Activated CD8-positive, alpha-beta T cell treated with anti-CD3 and anti-CD28 coated beads, Interleukin-2, amount 10 ng/mL, durations not matched to agents 7 days and 5 days (primary cell): ENCODE results near the gene THRB. TPM values are rescaled to one million over a fixed set of nuclear protein-coding genes. Genes with fewer than 3 reads are reported as not detected.

Experiments
- ATAC-seq: fragments of 150-1000 bp; cut with Tn5 transposase; one replicate; pipeline ENCODE4 v1.10.0; 2021; ENCODE audit warnings: moderate library complexity
- CTCF ChIA-PET: fragments of 350-600 bp; sonication (Branson Sonifier 250); formaldehyde crosslinking; loops from one replicate; lab custom pipeline; 2021; ENCODE audit warnings: antibody characterized with exemption; lab: Charles Lee
- POLR2A ChIA-PET: fragments of 350-600 bp; sonication (Branson Sonifier 250); formaldehyde crosslinking; loops from one replicate; lab custom pipeline; 2021; ENCODE audit warnings: antibody characterized with exemption; lab: Charles Lee
- DNase-seq: peaks from one replicate; pipeline ENCODE4 v3.0.0-alpha.2; 2020
- H3K27ac Mint-ChIP-seq: one replicate; pipeline ENCODE4 v1.8.0; 2021; ENCODE audit warnings: mild to moderate bottlenecking, mixed read lengths
- H3K27me3 Mint-ChIP-seq: one replicate; pipeline ENCODE4 v1.8.0; 2021; ENCODE audit warnings: low read depth, mixed read lengths
- H3K36me3 Mint-ChIP-seq: one replicate; pipeline ENCODE4 v1.8.0; 2021; ENCODE audit warnings: low read depth, mixed read lengths
- H3K4me1 Mint-ChIP-seq: one replicate; pipeline ENCODE4 v1.8.0; 2021; ENCODE audit warnings: low read depth, mixed read lengths
- H3K4me3 Mint-ChIP-seq: one replicate; pipeline ENCODE4 v1.8.0; 2021; ENCODE audit warnings: mild to moderate bottlenecking, mixed read lengths
- H3K9me3 Mint-ChIP-seq: one replicate; pipeline ENCODE4 v1.8.0; 2022; ENCODE audit warnings: mixed read lengths; ENCODE audit not compliant: insufficient read depth
- total RNA-seq, 2 experiments: library from RNA; stranded (reverse); gene quantifications; one replicate each; pipeline ENCODE4 v1.2.3, GENCODE V29; 2021

THRB gene
- total RNA-seq, 2 experiments from 2014 or later, result not detected

GRCh38 chr3:24225385-24225950 lies 269.2 kb downstream of the THRB start:
- DNase-seq (no peak), ATAC-seq (no peak)
- H3K4me3 Mint-ChIP-seq, result no peak overlapping the region
- no peaks in the 10 kb centered on the region for H3K9me3 Mint-ChIP-seq
- H3K36me3 Mint-ChIP-seq, result no peaks in the 10 kb centered on the region
- no peaks in the 10 kb centered on the region for H3K4me1 Mint-ChIP-seq
- H3K27ac Mint-ChIP-seq, result no peak overlapping the region
- ChIA-PET CTCF (interaction anchor here (1.6 kb wide), 1 partner anchor 226 kb away, joined by 5 read pairs; no protein-coding TSS in a partner anchor), POLR2A (no interaction called here)
- H3K27me3 Mint-ChIP-seq, result peaks cover 10% of the 10 kb centered on the region

- ChIA-PET POLR2A (no interaction called here), CTCF (interaction anchor here (1.6 kb wide), 1 partner anchor 225 kb away, joined by 5 read pairs; no protein-coding TSS in a partner anchor)
- ATAC-seq (no peak), DNase-seq (no peak)
- H3K27ac Mint-ChIP-seq, result no peak overlapping the region
- no peaks in the 10 kb centered on the region for H3K9me3 Mint-ChIP-seq
- no peaks in the 10 kb centered on the region for H3K36me3 Mint-ChIP-seq
- H3K4me3 Mint-ChIP-seq, result no peak overlapping the region
- H3K4me1 Mint-ChIP-seq, result no peaks in the 10 kb centered on the region
- H3K27me3 Mint-ChIP-seq, result peaks cover 10% of the 10 kb centered on the region
Observed at GRCh38 chr3:24224666-24225384, 269.8 kb downstream of the THRB start.

- ATAC-seq (no peak), DNase-seq (no peak)
- no peak overlapping the region for H3K27ac Mint-ChIP-seq
- no peak overlapping the region for H3K4me3 Mint-ChIP-seq
- no peaks in the 10 kb centered on the region for H3K36me3 Mint-ChIP-seq
- no peaks in the 10 kb centered on the region for H3K4me1 Mint-ChIP-seq
- peaks cover 12% of the 10 kb centered on the region for H3K27me3 Mint-ChIP-seq
- POLR2A ChIA-PET, result no interaction called here
- CTCF ChIA-PET, result no interaction called here
- H3K9me3 Mint-ChIP-seq, result no peaks in the 10 kb centered on the region
Observed at GRCh38 chr3:24222165-24222805, 272.4 kb downstream of the THRB start.

- Mint-ChIP-seq H3K27ac (no peak overlapping the region), H3K36me3 (no peaks in the 10 kb centered on the region), H3K9me3 (no peaks in the 10 kb centered on the region), H3K4me1 (no peaks in the 10 kb centered on the region), H3K4me3 (no peak overlapping the region), H3K27me3 (peaks cover 12% of the 10 kb centered on the region)
- ATAC-seq (no peak), DNase-seq (no peak)
- POLR2A ChIA-PET, result interaction anchor here (0.6 kb wide), 1 partner anchor 197 kb away, joined by 3 read pairs; no protein-coding TSS in a partner anchor
- CTCF ChIA-PET, result no interaction called here
Observed at GRCh38 chr3:24220859-24221657, 273.6 kb downstream of the THRB start.

DNA sequence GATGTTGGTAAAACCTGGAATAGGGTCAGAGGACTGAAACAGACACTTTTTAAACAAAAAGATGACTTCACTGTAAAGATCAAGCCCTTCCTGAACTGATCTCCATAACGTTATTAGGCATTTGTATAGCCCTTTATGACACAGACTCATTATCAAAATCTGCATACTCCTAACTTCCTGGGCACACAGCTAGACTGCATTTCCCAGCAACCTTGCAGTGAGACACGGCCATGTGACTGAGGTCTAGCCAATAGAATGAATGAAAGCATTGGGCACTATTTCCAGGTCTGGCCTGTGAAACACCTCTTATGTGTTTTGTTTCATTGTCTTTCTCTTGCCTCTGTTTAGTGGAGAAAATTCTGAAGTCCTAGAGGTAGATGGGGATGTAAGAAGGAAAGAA lies 279.1 kb downstream of the THRB start:
- ChIA-PET POLR2A (no interaction called here), CTCF (no interaction called here)
- ATAC-seq (no peak), DNase-seq (no peak)
- H3K4me3 Mint-ChIP-seq, result no peak overlapping the region
- no peaks in the 10 kb centered on the region for H3K36me3 Mint-ChIP-seq
- no peaks in the 10 kb centered on the region for H3K9me3 Mint-ChIP-seq
- no peaks in the 10 kb centered on the region for H3K4me1 Mint-ChIP-seq
- no peak overlapping the region for H3K27ac Mint-ChIP-seq
- H3K27me3 Mint-ChIP-seq, result peaks cover 2% of the 10 kb centered on the region

GRCh38 chr3:24211381-24211780 lies 283.3 kb downstream of the THRB start:
- ChIA-PET CTCF (no interaction called here), POLR2A (no interaction called here)
- H3K9me3 Mint-ChIP-seq, result no peaks in the 10 kb centered on the region
- no peaks in the 10 kb centered on the region for H3K36me3 Mint-ChIP-seq
- H3K27ac Mint-ChIP-seq, result no peak overlapping the region
- no peaks in the 10 kb centered on the region for H3K27me3 Mint-ChIP-seq
- DNase-seq, result no peak
- no peak overlapping the region for H3K4me3 Mint-ChIP-seq
- no peaks in the 10 kb centered on the region for H3K4me1 Mint-ChIP-seq
- no peak for ATAC-seq

GRCh38 chr3:24202071-24202470 lies 292.6 kb downstream of the THRB start:
- Mint-ChIP-seq H3K4me3 (no peak overlapping the region), H3K4me1 (no peaks in the 10 kb centered on the region), H3K9me3 (no peaks in the 10 kb centered on the region), H3K27me3 (no peaks in the 10 kb centered on the region), H3K27ac (no peak overlapping the region), H3K36me3 (no peaks in the 10 kb centered on the region)
- POLR2A ChIA-PET, result no interaction called here
- ATAC-seq (no peak), DNase-seq (no peak)
- CTCF ChIA-PET, result interaction anchor here (0.8 kb wide), 1 partner anchor 16 kb away, joined by 3 read pairs; no protein-coding TSS in a partner anchor

DNA sequence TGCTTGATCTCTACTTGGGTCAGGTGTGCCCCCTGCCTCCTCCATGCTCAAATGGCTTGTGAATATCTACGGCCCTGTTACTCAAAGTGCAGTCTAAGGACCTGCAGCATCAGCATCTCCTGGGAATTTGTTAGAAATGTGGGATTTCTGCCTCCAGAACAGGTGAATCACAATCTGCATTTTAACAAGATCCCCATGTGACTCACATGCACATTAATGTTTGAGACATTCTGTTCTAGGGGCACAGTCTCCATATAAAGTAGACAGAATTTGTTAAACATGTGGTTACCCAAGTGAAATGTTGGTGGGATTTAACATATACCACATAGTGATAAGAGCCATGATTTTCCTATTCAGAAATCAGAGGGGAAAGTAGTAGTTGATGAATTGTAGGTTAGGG lies 293.3 kb downstream of the THRB start:
- Mint-ChIP-seq H3K27ac (no peak overlapping the region), H3K4me3 (no peak overlapping the region), H3K27me3 (no peaks in the 10 kb centered on the region), H3K9me3 (no peaks in the 10 kb centered on the region), H3K4me1 (no peaks in the 10 kb centered on the region), H3K36me3 (no peaks in the 10 kb centered on the region)
- ChIA-PET POLR2A (no interaction called here), CTCF (no interaction called here)
- DNase-seq, result no peak
- no peak for ATAC-seq

DNA sequence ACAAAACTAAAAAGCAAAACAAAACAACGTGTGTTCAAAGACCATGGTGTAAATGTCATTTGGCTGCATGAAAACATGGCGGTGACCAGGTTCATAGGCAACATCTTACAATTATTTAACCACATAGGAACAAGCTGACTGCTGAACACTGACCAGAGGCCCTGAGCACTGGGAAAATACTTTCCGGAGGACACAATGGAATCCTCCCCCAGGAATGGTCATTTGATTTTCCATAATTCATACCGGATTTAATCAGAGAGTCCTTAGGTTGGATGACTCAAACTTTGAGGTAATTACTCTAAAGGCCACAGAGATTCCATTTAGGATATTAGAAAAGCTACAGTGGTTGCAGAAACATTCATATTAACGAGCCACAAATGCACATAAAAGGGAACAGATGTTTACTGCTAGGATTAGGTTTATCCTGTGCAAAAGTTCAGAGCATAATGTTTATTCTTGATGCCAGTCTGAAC lies 294.8 kb downstream of the THRB start:
- Mint-ChIP-seq H3K4me3 (no peak overlapping the region), H3K27me3 (peaks cover 4% of the 10 kb centered on the region), H3K36me3 (no peaks in the 10 kb centered on the region), H3K27ac (no peak overlapping the region), H3K4me1 (no peaks in the 10 kb centered on the region), H3K9me3 (no peaks in the 10 kb centered on the region)
- POLR2A ChIA-PET, result no interaction called here
- ATAC-seq, result no peak
- no peak for DNase-seq
- CTCF ChIA-PET, result no interaction called here

GRCh38 chr3:24199300-24199699 lies 295.4 kb downstream of the THRB start:
- DNase-seq, result no peak
- ATAC-seq, result no peak
- Mint-ChIP-seq H3K27ac (no peak overlapping the region), H3K4me1 (no peaks in the 10 kb centered on the region), H3K4me3 (no peak overlapping the region), H3K9me3 (no peaks in the 10 kb centered on the region), H3K36me3 (no peaks in the 10 kb centered on the region), H3K27me3 (peaks cover 4% of the 10 kb centered on the region)
- CTCF ChIA-PET, result interaction anchor here (1.4 kb wide), 1 partner anchor 13 kb away, joined by 4 read pairs; no protein-coding TSS in a partner anchor
- POLR2A ChIA-PET, result no interaction called here

GRCh38 chr3:24198728-24199127 lies 295.9 kb downstream of the THRB start:
- Mint-ChIP-seq H3K4me1 (no peaks in the 10 kb centered on the region), H3K4me3 (no peak overlapping the region), H3K9me3 (no peaks in the 10 kb centered on the region), H3K27me3 (peaks cover 4% of the 10 kb centered on the region), H3K27ac (no peak overlapping the region), H3K36me3 (no peaks in the 10 kb centered on the region)
- ChIA-PET CTCF (interaction anchor here (1.4 kb wide), 1 partner anchor 12 kb away, joined by 4 read pairs; no protein-coding TSS in a partner anchor), POLR2A (no interaction called here)
- DNase-seq, result no peak
- no peak for ATAC-seq
